Stimulated activated CD8-positive, alpha-beta memory T cell treated with anti-CD3 and anti-CD28 coated beads, Interleukin-2, amount 100 ng/mL, for 1 hour (primary cell): Measurements from ENCODE around the gene MED7.

Experiments used
- DNase-seq, 2 donors: peaks; one replicate each; pipeline ENCODE4 v3.0.0-alpha.2; 2020; ENCODE audit warnings: low read depth in 2 of 2

Gene MED7

GRCh38 chr5:157162919-157163510, 20.4 kb upstream of the MED7 start:
- DNase-seq, result no peak

GRCh38 chr5:157161996-157162395, 19.3 kb upstream of the MED7 start:
- no peak for DNase-seq

GRCh38 chr5:157160001-157160400, 17.3 kb upstream of the MED7 start:
- no peak for DNase-seq

- no peak for DNase-seq
Measured at GRCh38 chr5:157159209-157159751, 16.6 kb upstream of the MED7 start.

GRCh38 chr5:157157293-157157891, 14.7 kb upstream of the MED7 start:
- no peak for DNase-seq

- no peak for DNase-seq
Measured at GRCh38 chr5:157155297-157155696, 12.6 kb upstream of the MED7 start.

GRCh38 chr5:157150995-157151394, 8.3 kb upstream of the MED7 start:
- no peak for DNase-seq

- peak; percentile 50 to 64 for DNase-seq
Measured at GRCh38 chr5:157148734-157149615, 6.3 kb upstream of the MED7 start.

- peak in 1 of 2 donors; percentile 20 for DNase-seq
Measured at GRCh38 chr5:157143127-157143971, 684 bp upstream of the MED7 start.

GRCh38 chr5:157137691-157138090, 5.0 kb downstream of the MED7 start:
- DNase-seq, result no peak

GRCh38 chr5:157132281-157132612, 10.4 kb downstream of the MED7 start:
- no peak for DNase-seq

GRCh38 chr5:157130925-157131324, 11.7 kb downstream of the MED7 start:
- no peak for DNase-seq

GRCh38 chr5:157121709-157122108, 21.0 kb downstream of the MED7 start:
- no peak for DNase-seq

GRCh38 chr5:157120102-157120501, 22.6 kb downstream of the MED7 start:
- DNase-seq, result no peak

- no peak for DNase-seq
Measured at GRCh38 chr5:157116483-157116954, 26.1 kb downstream of the MED7 start.

- DNase-seq, result no peak
Measured at GRCh38 chr5:157115502-157115901, 27.2 kb downstream of the MED7 start.

- no peak for DNase-seq
Measured at GRCh38 chr5:157115012-157115411, 27.7 kb downstream of the MED7 start.

GRCh38 chr5:157113002-157113401, 29.7 kb downstream of the MED7 start:
- DNase-seq, result no peak

- no peak for DNase-seq
Measured at GRCh38 chr5:157109744-157110143, 32.9 kb downstream of the MED7 start.

GRCh38 chr5:157108976-157109375, 33.7 kb downstream of the MED7 start, which contains the start of gene HAVCR2:
Gene HAVCR2, minus strand, starts transcription at chr5:157109044. Its CDS starts 61 bp downstream, at chr5:157108983.
- DNase-seq, result peak in 1 of 2 donors; percentile 13

- no peak for DNase-seq
Measured at GRCh38 chr5:157107508-157107907, 35.2 kb downstream of the MED7 start.
